ENCODE results near the gene HCFC1R1.

DNA sequence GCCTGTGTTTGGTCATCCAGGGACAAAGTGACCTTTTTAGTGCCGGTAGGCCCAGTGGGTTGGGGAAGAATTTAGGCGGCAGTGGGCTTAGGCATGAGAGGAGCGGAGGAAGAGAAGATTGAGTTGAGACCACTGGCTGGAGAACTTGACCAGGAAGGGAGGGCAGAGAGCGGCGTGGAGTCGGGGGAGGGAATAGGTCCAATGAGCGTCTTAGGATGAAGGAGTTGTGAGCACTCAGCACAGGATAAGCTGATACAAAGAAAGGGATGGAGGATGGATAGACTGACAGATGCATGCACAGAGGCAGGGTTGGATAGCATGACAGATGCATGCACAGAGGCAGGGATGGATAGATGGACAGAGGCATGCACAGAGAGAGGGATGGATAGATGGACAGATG, 49.7 kb upstream of the HCFC1R1 start:
- TF ChIP-seq POLR2AphosphoS5 (IDR thresholded peaks at IDR 0.05) (no peak), POLR2A (IDR thresholded peaks at IDR 0.05) (no peak)
- TF ChIP-seq, protein P1, sequence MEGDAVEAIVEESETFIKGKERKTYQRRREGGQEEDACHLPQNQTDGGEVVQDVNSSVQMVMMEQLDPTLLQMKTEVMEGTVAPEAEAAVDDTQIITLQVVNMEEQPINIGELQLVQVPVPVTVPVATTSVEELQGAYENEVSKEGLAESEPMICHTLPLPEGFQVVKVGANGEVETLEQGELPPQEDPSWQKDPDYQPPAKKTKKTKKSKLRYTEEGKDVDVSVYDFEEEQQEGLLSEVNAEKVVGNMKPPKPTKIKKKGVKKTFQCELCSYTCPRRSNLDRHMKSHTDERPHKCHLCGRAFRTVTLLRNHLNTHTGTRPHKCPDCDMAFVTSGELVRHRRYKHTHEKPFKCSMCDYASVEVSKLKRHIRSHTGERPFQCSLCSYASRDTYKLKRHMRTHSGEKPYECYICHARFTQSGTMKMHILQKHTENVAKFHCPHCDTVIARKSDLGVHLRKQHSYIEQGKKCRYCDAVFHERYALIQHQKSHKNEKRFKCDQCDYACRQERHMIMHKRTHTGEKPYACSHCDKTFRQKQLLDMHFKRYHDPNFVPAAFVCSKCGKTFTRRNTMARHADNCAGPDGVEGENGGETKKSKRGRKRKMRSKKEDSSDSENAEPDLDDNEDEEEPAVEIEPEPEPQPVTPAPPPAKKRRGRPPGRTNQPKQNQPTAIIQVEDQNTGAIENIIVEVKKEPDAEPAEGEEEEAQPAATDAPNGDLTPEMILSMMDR (IDR thresholded peaks at IDR 0.05): no peak

All from sigmoid colon (tissue), 4 donors.